ENCODE data around the gene PRPF40B.

- TF ChIP-seq CTCF (IDR thresholded peaks at IDR 0.05), result no peak
- no peak for TF ChIP-seq POLR2AphosphoS5 (IDR thresholded peaks at IDR 0.05)
Observed at GRCh38 chr12:49645146-49646039, 22.0 kb downstream of the PRPF40B start.
